ENCODE data around the gene GIMAP4. TPM values are rescaled to one million over a fixed set of nuclear protein-coding genes. Genes with fewer than 3 reads are reported as not detected.
"Not testable (repeated sequence)": the region's sequence is repeated elsewhere in the genome, so short reads cannot be mapped to it uniquely, and the experiment has no call there.

GIMAP4 gene
- total RNA-seq, result 19.1 TPM

DNA sequence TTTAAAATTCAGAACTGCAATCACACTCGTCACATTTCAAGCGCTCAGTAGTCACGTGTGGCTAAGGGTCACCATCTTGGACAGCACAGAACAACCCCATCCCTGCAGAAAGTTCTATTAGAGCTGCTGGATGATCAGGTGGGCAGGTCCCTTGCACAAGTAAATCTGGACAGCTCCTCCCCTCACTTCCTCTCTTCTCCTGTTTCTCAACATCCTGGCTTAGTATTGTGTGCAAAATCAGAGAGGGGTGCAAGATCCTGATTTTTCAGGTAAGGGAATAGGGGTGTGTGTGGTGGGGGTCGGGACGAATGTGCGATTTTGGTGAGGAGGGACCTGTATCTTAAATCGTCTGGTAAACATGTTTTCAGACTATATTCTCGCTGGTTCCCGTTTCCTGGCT is at the start of gene GIMAP4:
Gene GIMAP4 (plus strand): TSS at position 222 of the 400 bp plus-strand sequence. CDS start 2,512 bp downstream, outside the sequence.
- DNase-seq, result no peak

GRCh38 chr7:150519310-150519709 is 47.9 kb upstream of the GIMAP4 start:
- DNase-seq, result no peak

DNA sequence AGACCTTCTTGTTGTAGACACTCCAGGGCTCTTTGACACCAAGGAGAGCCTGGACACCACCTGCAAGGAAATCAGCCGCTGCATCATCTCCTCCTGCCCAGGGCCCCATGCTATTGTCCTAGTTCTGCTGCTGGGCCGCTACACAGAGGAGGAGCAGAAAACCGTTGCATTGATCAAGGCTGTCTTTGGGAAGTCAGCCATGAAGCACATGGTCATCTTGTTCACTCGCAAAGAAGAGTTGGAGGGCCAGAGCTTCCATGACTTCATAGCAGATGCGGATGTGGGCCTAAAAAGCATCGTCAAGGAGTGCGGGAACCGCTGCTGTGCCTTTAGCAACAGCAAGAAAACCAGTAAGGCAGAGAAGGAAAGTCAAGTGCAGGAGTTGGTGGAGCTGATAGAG is 47.0 kb upstream of the GIMAP4 start:
- DNase-seq, result no peak

DNA sequence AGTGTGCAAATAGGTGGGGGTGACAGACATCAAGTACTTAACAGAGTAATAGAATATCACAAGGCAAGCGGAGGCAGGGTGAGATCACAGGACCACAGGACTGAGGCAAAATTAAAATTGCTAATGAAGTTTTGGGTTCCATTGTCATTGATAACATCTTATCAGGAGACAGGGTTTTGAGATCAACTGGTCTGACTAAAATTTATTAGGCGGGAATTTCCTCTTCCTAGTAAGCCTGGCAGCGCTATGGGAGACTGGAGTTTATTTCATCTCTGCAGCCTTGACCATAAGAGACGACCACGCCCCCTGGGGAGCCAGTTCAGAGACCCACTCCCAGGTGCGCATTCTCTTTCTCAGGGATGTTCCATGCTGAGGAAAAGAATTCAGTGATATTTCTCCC is 44.3 kb upstream of the GIMAP4 start:
- DNase-seq, result not testable (repeated sequence)

- no peak for DNase-seq
Observed at GRCh38 chr7:150524018-150524417, 43.2 kb upstream of the GIMAP4 start.

DNA sequence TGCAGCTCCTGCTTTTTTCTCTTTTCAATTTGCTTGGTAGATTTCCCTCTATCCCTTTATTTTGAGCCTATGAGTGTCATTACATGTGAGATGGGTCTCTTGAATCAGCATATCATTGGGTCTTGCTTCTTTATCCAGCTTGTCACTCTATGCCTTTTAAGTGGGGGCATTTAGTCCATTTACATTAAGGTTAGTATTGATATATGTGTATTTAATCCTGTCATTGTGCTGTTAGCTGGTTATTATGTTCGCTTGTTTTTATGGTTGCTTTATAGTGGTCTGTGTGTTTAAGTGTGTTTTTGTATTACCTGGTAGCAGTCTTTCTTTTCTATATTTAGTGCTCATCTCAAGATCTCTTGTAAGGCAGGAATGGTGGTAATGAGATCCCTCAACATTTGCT is 35.5 kb upstream of the GIMAP4 start:
- no peak for DNase-seq

DNA sequence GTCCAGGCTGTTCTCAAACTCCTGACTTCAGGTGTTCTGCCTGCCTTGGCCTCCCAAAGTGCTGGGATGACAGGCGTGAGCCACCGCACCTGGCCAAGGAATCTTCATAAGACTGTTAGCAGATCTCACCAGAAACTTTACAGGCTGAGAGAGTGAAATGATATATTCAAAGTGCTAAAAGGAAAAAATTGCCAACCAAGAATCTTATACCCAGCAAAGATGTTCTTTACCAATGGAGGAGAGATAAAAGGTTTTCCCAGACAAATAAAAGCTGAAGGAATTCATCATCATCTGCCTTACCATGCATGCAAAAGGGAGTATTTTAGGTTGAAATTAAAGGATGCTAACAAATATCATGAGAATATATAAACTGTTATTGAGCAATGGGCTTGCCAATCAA is 28.9 kb upstream of the GIMAP4 start:
- no peak for DNase-seq

DNA sequence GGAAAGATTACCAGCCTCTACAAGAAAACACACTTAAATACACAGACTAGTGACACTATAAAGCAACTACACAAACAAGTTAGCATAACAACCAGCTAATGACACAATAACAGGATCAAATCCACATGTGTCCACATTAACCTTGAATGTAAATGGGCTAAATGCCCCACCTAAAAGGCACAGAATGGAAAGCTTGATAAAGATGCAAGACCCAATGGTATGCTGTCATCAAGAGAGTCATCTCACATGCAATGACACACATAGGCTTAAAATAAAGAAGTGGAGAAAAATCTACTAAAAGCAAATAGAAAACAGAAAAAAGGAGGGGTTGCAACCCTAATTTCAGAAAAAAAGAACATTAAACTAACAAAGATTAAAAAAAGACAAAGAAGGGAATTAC is 14.0 kb upstream of the GIMAP4 start:
- no peak for DNase-seq

GRCh38 chr7:150556521-150557138 is 10.6 kb upstream of the GIMAP4 start:
- no peak for DNase-seq

- DNase-seq, result no peak
Observed at GRCh38 chr7:150560486-150560885, 6.7 kb upstream of the GIMAP4 start.

DNA sequence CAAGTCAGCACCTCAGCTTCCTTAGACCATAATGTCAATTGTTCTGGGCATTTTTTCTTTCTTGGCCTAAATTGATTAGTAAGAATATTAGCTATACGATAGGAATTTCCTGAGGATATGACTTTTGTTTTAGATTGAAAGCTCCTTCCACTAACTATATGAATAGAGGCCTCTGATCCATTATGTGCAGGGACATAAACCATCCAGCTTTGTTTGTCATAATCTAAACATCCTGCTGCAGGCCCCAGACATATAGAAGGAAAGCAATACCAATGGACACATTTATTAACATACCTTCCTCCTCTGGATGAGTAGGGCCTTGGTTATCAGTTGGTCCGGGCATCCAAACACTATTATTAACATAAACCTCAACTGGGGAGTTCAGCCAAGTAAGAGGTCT is 4.3 kb upstream of the GIMAP4 start:
- no peak for DNase-seq

GRCh38 chr7:150564006-150564405 is 3.2 kb upstream of the GIMAP4 start:
- no peak for DNase-seq

- DNase-seq, result no peak
Observed at GRCh38 chr7:150564566-150564965, 2.6 kb upstream of the GIMAP4 start.

GRCh38 chr7:150565239-150565638 is 2.0 kb upstream of the GIMAP4 start:
- DNase-seq, result no peak

DNA sequence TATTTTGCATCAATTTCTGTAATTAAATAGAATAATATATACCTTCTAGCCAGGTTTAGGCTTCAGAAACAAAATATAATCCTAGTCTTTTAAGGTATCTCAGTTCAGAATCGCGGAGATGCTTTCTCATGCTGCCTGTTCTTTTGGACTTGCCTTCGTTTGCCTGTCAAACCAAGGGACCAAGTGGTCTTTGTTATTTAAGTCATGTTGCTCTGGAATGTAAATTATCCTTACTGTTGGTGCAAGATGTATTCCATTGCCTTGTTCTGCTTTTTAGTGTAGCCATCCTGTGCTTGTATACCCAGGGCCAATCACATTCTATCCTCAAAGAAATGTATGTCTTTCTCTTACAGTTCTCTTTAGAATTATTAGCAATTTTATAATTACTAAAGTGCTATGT is 1.1 kb upstream of the GIMAP4 start:
- no peak for DNase-seq

DNA sequence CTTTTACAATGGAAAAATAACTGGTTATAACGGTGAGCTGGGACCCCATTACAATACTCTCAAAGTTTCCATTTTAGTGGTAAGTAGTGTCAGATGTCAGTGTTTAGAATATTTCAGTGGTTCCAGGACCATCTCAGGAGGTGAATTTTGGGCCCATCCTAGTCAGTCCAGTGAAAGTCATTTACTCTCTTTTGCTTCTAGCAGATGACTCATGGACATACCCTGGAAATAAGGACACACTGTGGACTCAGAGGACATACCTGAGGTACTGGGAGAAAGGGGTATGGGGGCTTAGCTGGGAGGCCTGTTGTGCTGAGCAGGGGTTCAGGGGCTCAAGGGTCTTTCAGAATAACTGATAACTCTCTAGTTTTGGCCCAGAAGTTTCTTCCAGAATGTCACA is 618 bp upstream of the GIMAP4 start:
- no peak for DNase-seq

DNA sequence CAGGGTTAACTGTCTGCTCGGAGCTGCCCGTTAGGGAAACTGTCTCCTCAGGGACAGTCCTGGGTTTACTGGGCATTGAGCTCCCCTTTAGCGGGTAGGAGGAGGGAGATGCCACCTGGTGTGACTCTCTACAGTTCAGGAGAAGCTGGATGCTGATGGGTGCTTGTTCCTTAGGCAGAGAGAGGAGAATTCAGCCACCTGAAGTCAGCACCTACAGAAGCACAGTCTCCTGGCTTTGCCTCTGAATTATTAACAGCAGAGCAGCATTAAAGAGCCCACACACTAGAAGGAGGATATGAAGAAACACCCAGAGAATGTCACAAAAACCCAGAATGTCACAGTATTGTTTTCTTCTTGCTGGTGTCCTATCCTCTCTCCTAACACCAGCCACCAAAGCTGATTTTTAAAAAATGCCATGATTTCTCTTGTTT is 696 bp downstream of the GIMAP4 start:
- DNase-seq, result no peak

- DNase-seq, result no peak
Observed at GRCh38 chr7:150568714-150569113, 1.5 kb downstream of the GIMAP4 start.

DNA sequence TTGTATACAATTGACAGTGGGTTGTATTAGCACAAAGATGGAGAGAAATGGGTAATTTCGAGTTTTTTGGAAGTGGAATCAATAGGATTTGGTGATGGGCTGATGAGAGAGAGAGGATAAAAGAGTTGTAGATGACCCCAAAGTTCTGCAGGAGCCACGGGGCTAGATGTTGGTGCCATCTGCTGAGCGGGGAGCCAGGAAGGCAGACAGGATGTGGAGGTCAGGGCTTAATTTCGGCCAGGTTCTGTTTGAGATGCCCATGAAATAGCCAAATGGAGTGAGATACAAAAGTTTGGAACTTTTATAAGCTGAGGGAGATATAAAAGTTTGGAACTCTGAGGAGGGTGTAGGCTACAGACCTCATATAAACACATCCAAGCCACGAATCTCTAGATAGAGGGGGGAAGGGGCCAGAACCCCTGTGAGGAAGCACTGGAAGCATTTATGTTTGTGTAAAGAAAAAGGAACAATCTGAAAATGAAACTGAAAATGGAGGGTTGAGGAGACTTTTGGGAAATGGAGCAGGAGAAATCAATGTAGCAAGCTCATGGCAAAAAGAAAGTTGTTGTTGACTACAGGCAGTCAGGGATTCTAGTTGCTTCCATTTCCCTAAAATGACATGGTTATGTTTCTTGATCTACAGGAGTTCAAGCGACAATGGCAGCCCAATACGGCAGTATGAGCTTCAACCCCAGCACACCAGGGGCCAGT is 2.2 kb downstream of the GIMAP4 start:
- DNase-seq, result no peak

DNA sequence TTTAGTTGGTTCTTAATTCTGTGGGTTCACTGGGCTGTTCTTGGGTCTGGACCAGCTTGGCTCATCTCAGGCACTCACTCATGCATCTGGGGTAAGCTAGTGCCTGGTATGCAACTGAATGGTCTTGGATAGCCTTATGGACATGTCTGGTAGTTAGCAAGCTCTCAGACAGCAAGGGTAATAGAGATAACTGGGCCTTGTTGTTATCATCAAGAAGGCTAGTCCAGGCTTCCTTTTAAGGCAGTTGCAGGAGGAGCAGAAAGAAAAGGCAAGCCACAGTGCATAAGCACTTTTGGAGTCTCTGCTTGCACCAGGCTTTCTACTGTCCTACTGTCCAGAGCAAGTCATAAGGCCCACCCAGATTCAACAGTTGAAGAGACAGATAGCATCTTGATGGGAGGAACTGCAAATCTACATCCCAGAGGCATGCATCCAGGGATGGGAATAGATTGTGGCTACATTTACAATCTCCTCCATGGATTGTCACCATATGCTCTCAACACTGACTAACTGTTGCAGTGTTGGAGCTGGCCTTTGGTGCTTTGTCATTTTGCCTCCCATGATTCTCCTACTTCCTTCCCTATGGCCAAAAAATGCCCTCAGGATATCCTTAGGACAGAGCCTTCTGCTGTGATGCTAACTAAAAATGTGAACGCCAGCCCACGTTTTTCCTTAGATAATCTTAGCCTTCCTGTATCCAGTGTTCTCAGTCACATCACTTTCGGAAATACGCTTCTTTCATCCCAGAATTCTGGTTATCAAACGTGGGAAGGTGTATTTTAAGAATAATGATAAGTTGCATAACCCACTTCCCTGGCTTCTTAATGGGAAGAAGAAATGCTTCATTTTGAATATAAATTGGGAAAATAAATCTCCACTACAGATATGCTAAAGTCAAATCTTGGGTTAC is 3.6 kb downstream of the GIMAP4 start:
- no peak for DNase-seq

DNA sequence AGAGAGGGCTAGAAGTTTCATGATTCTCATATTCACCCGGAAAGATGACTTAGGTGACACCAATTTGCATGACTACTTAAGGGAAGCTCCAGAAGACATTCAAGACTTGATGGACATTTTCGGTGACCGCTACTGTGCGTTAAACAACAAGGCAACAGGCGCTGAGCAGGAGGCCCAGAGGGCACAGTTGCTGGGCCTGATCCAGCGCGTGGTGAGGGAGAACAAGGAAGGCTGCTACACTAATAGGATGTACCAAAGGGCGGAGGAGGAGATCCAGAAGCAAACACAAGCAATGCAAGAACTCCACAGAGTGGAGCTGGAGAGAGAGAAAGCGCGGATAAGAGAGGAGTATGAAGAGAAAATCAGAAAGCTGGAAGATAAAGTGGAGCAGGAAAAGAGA is 5.3 kb downstream of the GIMAP4 start:
- DNase-seq, result no peak

GRCh38 chr7:150579979-150580637 is 12.9 kb downstream of the GIMAP4 start:
- not testable (repeated sequence) for DNase-seq
